Mesenchymal stem cell (in vitro differentiated cells and primary cell): Measurements from ENCODE around the gene CD79B.

ENCODE experiments used
- DNase-seq: peaks from one replicate; pipeline ENCODE4 v3.0.0-alpha.2; 2013
- H2AFZ ChIP-seq: one replicate; pipeline ENCODE4 v1.6.1; 2013; ENCODE audit warnings: low read depth, mild to moderate bottlenecking, control low read depth, inconsistent platforms, low read length, moderate library complexity
- H2AK5ac ChIP-seq: 2 replicates; pipeline ENCODE4 v1.6.1; 2013; ENCODE audit warnings: low read length, moderate library complexity, mild to moderate bottlenecking, inconsistent platforms; ENCODE audit not compliant: severe bottlenecking
- H2BK120ac ChIP-seq: one replicate; pipeline ENCODE4 v1.6.1; 2013; ENCODE audit warnings: low read depth, mild to moderate bottlenecking, inconsistent platforms, low read length, moderate library complexity
- H2BK12ac ChIP-seq, 2 experiments: one replicate each; pipeline ENCODE4 v1.6.1; 2013; ENCODE audit warnings: inconsistent platforms in 2 of 2, low read length in 2 of 2, mild to moderate bottlenecking in 2 of 2, moderate library complexity in 2 of 2, control low read depth in 1 of 2
- H2BK15ac ChIP-seq: one replicate; pipeline ENCODE4 v1.6.1; 2013; ENCODE audit warnings: mild to moderate bottlenecking, low read depth, inconsistent platforms; ENCODE audit not compliant: poor library complexity, severe bottlenecking
- H2BK5ac ChIP-seq: 2 replicates; pipeline ENCODE4 v1.6.1; 2013; ENCODE audit warnings: low read depth, mild to moderate bottlenecking, low read length, control low read depth, inconsistent platforms; ENCODE audit not compliant: poor library complexity, severe bottlenecking
- H3K14ac ChIP-seq, 2 experiments: one replicate each; pipeline ENCODE4 v1.6.1; 2013; ENCODE audit warnings: inconsistent platforms in 2 of 2, low read length in 2 of 2, control low read depth in 1 of 2, mild to moderate bottlenecking in 1 of 2, moderate library complexity in 1 of 2
- H3K18ac ChIP-seq, 2 experiments: one replicate each; pipeline ENCODE4 v1.6.1; 2013; ENCODE audit warnings: inconsistent platforms in 2 of 2, low read length in 2 of 2, control low read depth in 1 of 2, low read depth in 1 of 2, mild to moderate bottlenecking in 1 of 2
- H3K23ac ChIP-seq, 2 experiments: one replicate each; pipeline ENCODE4 v1.6.1; 2013; ENCODE audit warnings: inconsistent platforms in 2 of 2, low read length in 2 of 2, mild to moderate bottlenecking in 2 of 2, moderate library complexity in 2 of 2, control low read depth in 1 of 2
- H3K27ac ChIP-seq: 2 replicates; pipeline ENCODE4 v1.5.1; 2013; ENCODE audit warnings: mild to moderate bottlenecking, moderate library complexity, low read length, control low read depth, inconsistent platforms; ENCODE audit not compliant: poor library complexity, severe bottlenecking
- H3K27me3 ChIP-seq, 2 experiments: 2 replicates each; pipeline versions ENCODE4 v1.6.1 to v1.7.0; 2013; ENCODE audit warnings: low read length in 2 of 2, mild to moderate bottlenecking in 2 of 2, moderate library complexity in 2 of 2, control low read depth in 1 of 2, inconsistent platforms in 1 of 2; ENCODE audit not compliant: control insufficient read depth in 1 of 2, insufficient read depth in 1 of 2
- H3K36me3 ChIP-seq, 2 experiments: 2 replicates each; pipeline versions ENCODE4 v1.6.1 to v1.7.0; 2013; ENCODE audit warnings: low read length in 2 of 2, control low read depth in 1 of 2, inconsistent platforms in 1 of 2, low read depth in 1 of 2, mild to moderate bottlenecking in 1 of 2; ENCODE audit not compliant: insufficient read depth in 2 of 2, control insufficient read depth in 1 of 2
- H3K4ac ChIP-seq, 2 experiments: one replicate each; pipeline ENCODE4 v1.6.1; 2013; ENCODE audit warnings: inconsistent platforms in 2 of 2, low read length in 2 of 2, mild to moderate bottlenecking in 2 of 2, moderate library complexity in 2 of 2, control low read depth in 1 of 2, low read depth in 1 of 2
- H3K4me1 ChIP-seq: 2 replicates; pipeline ENCODE4 v1.6.1; 2013; ENCODE audit warnings: low read depth, low read length, control low read depth; ENCODE audit not compliant: control insufficient read depth, insufficient read depth
- H3K4me2 ChIP-seq: 2 replicates; pipeline ENCODE4 v1.6.1; 2013; ENCODE audit warnings: low read length, mild to moderate bottlenecking, inconsistent platforms; ENCODE audit not compliant: poor library complexity, severe bottlenecking
- H3K4me3 ChIP-seq, 2 experiments: 2 replicates each; pipeline versions ENCODE4 v1.5.1 to v1.7.0; 2013; ENCODE audit warnings: low read length in 2 of 2, mild to moderate bottlenecking in 2 of 2, control low read depth in 1 of 2, low read depth in 1 of 2; ENCODE audit not compliant: insufficient read depth in 1 of 2
- H3K79me1 ChIP-seq: replicated peaks from 2 replicates; pipeline ENCODE4 v1.6.1; 2013; ENCODE audit warnings: mild to moderate bottlenecking, control low read depth, low read length, inconsistent platforms; ENCODE audit not compliant: poor library complexity, severe bottlenecking
- H3K9ac ChIP-seq: 2 replicates; pipeline ENCODE4 v1.7.0; 2013; ENCODE audit warnings: mild to moderate bottlenecking, low read length, moderate library complexity
- H3K9me3 ChIP-seq: 2 replicates; pipeline ENCODE4 v1.7.0; 2013; ENCODE audit warnings: mild to moderate bottlenecking, low read length; ENCODE audit not compliant: control insufficient read depth
- H4K8ac ChIP-seq: one replicate; pipeline ENCODE4 v1.6.1; 2013; ENCODE audit warnings: inconsistent platforms, mild to moderate bottlenecking, low read length, moderate library complexity
- H4K91ac ChIP-seq: one replicate; pipeline ENCODE4 v1.6.1; 2013; ENCODE audit warnings: mild to moderate bottlenecking, low read length, inconsistent platforms
- whole genome bisulfite sequencing: methylation state at CpG from one replicate; pipeline ENCODE4 v1.1.7; 2013; ENCODE audit warnings: mixed read lengths; 5-methylcytosine and 5-hydroxymethylcytosine counted together

Gene CD79B

DNA sequence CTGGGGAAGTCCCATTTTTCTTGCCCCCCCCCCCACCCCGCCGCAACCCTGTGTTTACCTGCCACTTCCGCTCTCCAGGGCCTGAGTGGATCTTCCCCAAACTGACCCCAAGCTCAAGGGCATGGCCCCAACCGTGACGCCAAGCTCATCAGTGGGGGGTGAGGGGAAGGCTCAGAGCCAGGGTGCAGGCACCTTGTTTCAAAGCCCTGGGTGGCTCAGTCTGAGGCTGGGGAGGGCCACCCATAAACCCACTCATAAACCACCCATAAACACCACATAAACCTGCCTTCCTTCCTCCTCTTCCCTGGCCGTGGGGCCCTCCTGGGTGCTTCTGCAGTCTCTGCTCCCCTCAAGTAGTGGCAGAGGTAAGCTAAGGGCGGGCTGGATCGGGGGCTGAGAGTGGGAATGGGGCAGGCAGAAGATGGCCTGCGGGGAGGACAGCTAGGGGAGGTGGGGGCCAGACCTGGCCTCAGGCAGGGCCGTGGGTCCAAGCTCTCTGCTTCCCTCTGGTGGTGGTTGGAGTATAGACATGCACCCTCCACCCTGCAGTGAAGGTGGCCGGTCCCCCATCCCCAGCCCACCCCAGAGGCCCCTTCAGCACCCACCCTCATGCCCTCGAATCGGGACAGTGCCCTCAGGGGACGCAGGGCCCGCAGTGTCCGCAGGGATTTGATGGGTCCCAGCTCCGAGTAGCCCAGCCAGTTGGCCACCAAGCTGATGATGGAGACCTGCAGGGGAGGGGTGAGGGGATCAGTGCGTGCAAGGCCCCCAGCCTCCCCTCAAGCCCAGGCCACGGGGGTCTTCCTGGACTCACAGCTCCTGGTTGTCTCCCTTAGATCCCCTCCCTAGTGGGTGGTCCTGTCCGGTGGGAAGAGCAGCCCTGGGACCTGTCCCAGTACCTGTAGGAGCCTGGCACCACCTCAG is 14.6 kb upstream of the CD79B start:
- H2BK5ac ChIP-seq: no peak overlapping the region
- H3K18ac ChIP-seq: no peak overlapping the region
- no peak overlapping the region for H2BK15ac ChIP-seq
- H2BK12ac ChIP-seq: no peak overlapping the region
- peak; percentile 37 for DNase-seq
- no peak overlapping the region for H3K9ac ChIP-seq
- H4K91ac ChIP-seq: no peak overlapping the region
- H3K79me1 ChIP-seq: no peaks in the 10 kb centered on the region
- H3K9me3 ChIP-seq: no peaks in the 10 kb centered on the region
- H3K27me3 ChIP-seq: peaks cover 20 to 38% of the 10 kb centered on the region in 2 experiments
- H3K27ac ChIP-seq: no peak overlapping the region
- H3K4me1 ChIP-seq: peaks cover 16% of the 10 kb centered on the region
- WGBS: 51% methylated on average over 6 of the region's 20 CpGs
- H3K36me3 ChIP-seq: no peaks in the 10 kb centered on the region
- no peak overlapping the region for H3K23ac ChIP-seq
- no peak overlapping the region for H3K4me2 ChIP-seq
- no peak overlapping the region for H2BK120ac ChIP-seq
- no peak overlapping the region for H3K4me3 ChIP-seq
- H2AFZ ChIP-seq: peak overlapping the region; percentile 29
- H3K14ac ChIP-seq: no peak overlapping the region
- no peak overlapping the region for H4K8ac ChIP-seq
- H2AK5ac ChIP-seq: no peak overlapping the region
- H3K4ac ChIP-seq: no peak overlapping the region

DNA sequence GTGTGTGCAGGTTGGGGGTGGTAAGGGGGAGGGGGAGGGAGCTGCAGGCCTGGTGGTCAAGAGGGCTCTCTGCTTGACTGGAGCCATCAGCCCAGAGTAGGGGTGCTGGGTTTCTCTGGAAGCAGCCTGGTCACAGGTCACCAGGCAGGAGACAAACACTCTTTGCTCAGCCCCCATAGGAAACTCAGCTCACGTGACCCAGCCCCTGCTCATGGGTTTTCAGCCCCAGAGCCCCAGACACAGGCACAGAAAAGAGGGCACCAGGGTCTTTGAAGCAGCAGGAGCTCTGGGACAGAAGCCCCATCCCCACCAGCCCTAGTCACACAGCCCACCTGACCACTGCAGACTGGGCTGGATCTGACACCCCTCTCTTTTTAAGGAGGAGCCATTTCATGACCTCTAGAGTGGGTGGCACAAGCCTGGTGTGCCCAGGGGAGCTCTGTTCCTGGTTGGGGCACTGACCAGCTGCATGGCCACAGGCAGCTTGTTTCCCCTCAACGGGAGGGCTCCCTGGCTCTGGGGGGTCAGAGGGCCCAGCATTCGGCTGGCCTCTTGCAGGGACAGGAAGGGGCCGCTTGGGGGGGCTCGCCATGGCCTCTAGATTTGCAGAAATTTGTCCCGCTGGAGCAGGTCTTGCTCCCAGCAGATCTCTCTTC is 13.8 kb upstream of the CD79B start:
- Histone ChIP-seq H2AK5ac (no peak overlapping the region), H3K23ac (no peak overlapping the region), H2AFZ (no peak overlapping the region), H2BK120ac (no peak overlapping the region), H4K8ac (no peak overlapping the region), H3K4me3 (no peak overlapping the region), H3K18ac (no peak overlapping the region), H2BK12ac (no peak overlapping the region), H2BK5ac (no peak overlapping the region), H3K79me1 (no peaks in the 10 kb centered on the region), H2BK15ac (no peak overlapping the region), H3K27me3 (peaks cover 12 to 33% of the 10 kb centered on the region in 2 experiments), H3K9ac (no peak overlapping the region), H4K91ac (no peak overlapping the region), H3K4ac (no peak overlapping the region), H3K14ac (no peak overlapping the region), H3K27ac (no peak overlapping the region), H3K36me3 (no peaks in the 10 kb centered on the region), H3K9me3 (no peaks in the 10 kb centered on the region), H3K4me1 (peaks cover 16% of the 10 kb centered on the region), H3K4me2 (no peak overlapping the region)
- WGBS: 79% methylated on average over 6 of the region's 6 CpGs
- no peak for DNase-seq

DNA sequence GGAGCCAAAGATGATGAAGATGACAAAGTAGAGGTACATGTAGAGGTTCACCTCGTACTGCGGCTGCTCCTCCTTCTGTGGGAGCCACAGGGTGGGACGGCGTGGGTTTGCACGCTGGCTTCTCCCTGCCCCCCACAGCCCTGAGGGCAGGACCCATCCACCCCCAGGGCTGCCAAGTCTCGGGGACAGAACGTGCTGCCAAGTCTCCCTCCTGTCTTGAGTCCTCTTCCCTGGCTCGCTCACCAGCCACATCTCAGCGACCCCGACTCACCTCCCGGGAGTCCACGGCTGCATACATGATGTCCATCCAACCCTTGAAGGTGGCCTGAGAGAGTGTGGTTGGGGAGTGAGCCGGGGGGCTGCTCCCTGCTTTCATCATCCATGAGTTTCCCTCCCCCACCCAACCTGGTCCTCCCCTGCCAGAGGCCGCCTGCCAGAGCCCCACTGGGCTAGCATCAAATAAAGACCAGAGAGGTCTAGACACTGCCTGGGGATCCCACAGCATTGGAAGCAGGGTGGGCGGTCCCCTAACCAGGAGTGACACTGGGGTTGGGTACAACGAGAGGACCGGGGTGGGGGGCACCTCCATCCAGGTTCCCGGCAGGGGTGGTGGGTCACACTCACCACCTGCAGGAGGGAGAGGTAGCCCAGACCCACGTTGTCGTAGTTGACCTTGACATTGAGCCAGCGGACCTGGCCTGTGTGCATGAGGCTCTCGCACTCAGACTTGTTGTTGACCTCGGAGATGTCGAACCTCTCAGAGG is 12.8 kb upstream of the CD79B start:
- no peak overlapping the region for H2BK120ac ChIP-seq
- 89% methylated on average over 24 of the region's 24 CpGs for WGBS

DNA sequence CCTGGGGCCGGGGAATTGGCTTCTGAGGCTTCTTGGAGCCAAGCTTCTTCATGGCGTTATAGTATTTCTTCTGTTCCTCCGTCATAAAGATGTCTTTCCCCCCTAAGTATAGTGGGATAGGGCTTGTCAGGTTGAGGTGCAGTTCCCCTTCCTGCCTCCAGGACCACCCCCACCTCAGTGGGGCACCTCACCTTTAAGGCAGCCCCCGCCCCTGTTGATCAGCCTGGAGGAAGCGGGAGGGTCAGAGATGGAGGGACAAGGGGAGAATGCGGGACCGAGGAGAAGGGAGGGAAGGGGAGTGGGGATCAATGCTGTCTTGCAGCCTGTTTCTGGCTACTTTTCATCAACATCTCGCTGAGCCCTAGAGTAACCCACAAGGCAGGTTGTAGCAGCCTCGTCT is 11.6 kb upstream of the CD79B start:
- H2BK5ac ChIP-seq: no peak overlapping the region
- no peak overlapping the region for H2BK15ac ChIP-seq
- peaks cover 6 to 22% of the 10 kb centered on the region in 2 experiments for H3K27me3 ChIP-seq
- no peaks in the 10 kb centered on the region for H3K36me3 ChIP-seq
- H3K23ac ChIP-seq: no peak overlapping the region
- H4K91ac ChIP-seq: no peak overlapping the region
- peaks cover 16% of the 10 kb centered on the region for H3K4me1 ChIP-seq
- no peak overlapping the region for H3K4ac ChIP-seq
- WGBS: 87% methylated on average over 7 of the region's 9 CpGs
- H3K4me3 ChIP-seq: no peak overlapping the region
- DNase-seq: no peak
- no peak overlapping the region for H2BK120ac ChIP-seq
- no peak overlapping the region for H3K14ac ChIP-seq
- H3K79me1 ChIP-seq: no peaks in the 10 kb centered on the region
- H3K4me2 ChIP-seq: no peak overlapping the region
- H3K27ac ChIP-seq: no peak overlapping the region
- no peak overlapping the region for H4K8ac ChIP-seq
- H3K9me3 ChIP-seq: no peaks in the 10 kb centered on the region
- no peak overlapping the region for H3K18ac ChIP-seq
- H3K9ac ChIP-seq: no peak overlapping the region
- no peak overlapping the region for H2AK5ac ChIP-seq
- H2AFZ ChIP-seq: no peak overlapping the region
- no peak overlapping the region for H2BK12ac ChIP-seq

More for the DNA sequence above, 12.8 kb upstream of the CD79B start:
- Histone ChIP-seq H3K4me3 (no peak overlapping the region), H3K18ac (no peak overlapping the region), H3K36me3 (no peaks in the 10 kb centered on the region), H2AK5ac (no peak overlapping the region), H2BK12ac (no peak overlapping the region), H3K9ac (no peak overlapping the region), H3K4me2 (no peak overlapping the region), H3K79me1 (no peaks in the 10 kb centered on the region), H3K4me1 (peaks cover 16% of the 10 kb centered on the region), H4K8ac (no peak overlapping the region), H2AFZ (no peak overlapping the region), H4K91ac (no peak overlapping the region), H2BK5ac (no peak overlapping the region), H3K27ac (no peak overlapping the region), H2BK15ac (no peak overlapping the region), H3K9me3 (no peaks in the 10 kb centered on the region), H3K27me3 (peaks cover 6 to 26% of the 10 kb centered on the region in 2 experiments), H3K14ac (no peak overlapping the region), H3K4ac (no peak overlapping the region), H3K23ac (no peak overlapping the region)
- DNase-seq: no peak
